HG03103 (cell line): Measurements from ENCODE around the gene UBE2J2.

Source experiments
- ATAC-seq: cut with Tn5 transposase; IDR thresholded peaks from one replicate; pipeline ENCODE4 v1.9.1; 2021; ENCODE audit warnings: low read depth; ENCODE audit not compliant: unreplicated experiment

The UBE2J2 gene

DNA sequence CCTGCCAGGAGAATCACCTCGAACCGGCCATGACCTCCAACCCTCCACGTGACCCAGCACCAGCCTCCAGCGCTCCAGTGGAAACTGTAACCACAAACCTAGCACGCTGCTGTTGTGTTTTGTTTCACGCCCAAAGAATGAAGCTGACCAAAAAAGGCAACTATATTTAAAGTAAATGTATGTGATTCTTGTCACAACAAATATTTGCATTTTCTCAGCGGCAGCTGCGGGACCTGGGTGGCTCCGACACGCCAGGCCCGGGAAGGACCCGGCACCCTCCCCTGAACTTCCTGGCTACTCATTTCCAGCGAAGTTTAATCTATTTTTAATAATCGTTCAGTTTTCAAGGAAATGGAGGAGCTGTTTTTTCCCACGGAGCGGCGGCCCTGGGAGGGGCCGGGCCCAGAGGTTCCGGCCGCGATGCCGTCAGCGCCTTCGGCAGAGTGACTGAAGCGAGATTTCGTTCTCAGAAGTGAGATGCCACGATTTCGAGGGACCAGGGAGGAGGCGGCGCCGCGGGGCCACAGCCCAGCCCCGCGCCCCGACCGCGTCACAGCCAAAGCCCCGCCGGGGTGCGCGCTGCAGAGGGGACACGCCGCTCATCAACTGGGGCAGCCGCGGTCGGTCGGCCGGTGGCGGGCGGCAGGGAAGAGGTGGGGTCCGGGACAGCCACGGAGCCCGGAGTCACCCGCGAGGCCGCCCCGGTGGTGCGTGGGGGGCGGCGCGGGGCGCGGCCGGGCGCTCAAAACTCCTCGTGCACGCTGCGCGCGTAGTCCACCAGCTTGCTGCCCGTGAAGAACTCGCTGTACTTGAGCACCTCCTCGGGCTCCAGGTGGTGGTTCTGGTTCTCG lies 56.7 kb downstream of the UBE2J2 start:
- no peak for ATAC-seq

DNA sequence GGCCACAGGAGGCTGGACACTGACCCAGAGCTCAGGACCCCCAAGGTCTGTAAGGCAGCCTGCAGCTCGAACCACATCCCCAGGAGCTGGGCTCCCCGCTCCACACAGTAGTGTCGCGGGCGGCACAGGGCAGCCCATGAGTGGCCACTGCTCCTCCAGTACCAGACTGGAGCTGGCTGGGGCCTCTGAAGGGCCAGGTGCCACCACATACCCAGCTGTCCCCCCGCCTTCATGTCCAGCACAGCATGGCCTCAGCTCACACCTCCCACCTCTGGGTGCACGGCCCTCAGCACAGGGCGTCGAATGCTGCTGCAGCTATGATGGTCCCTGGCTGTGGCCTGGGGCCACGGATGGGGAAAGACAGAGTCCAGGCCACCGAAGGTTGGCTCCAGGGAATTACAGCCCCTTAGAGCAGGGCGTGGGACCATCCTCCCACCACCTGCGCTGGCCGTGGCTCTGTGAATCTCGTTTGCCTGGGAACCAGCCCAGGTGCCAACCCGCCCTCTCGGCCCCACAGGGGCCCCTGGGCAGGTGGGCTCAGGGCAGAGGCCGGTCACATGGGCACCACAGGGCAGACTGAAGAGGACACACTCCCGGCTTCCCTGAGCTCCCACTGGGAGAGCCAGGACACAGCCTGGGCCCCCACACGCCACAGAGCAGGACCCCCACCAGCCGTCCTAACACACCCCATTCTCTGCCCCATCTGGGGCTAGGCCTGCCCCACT lies 57.6 kb downstream of the UBE2J2 start:
- ATAC-seq = no peak

DNA sequence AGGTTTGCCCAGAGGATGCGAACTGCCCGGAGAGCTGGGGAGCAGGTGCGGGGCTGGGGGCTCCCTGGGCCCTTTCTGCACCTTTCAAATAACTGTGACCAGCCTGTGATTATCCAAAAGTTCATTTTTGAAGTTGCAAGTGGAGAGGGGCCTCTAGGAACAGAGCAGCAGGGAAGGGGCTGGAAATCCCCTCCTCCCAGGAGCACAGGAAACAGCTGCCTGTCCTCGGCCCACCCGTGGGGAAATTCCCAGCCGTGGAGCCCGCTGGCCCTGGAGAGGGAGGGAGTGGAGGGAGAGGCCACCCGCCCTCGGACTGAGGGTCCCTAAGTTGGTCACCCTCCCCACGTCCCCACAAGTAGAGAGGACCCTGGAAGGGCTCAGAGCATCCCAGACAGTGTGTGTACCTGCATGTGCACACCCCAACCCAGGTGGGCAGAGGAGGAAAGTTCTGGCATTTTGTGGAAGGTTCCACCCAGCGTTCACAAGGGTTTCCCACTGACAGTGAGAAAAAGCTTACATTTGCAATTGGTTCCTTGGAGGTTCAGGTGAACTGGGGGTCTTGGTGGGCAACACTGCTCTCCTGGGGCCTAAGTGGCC lies 58.5 kb downstream of the UBE2J2 start:
- ATAC-seq = no peak

DNA sequence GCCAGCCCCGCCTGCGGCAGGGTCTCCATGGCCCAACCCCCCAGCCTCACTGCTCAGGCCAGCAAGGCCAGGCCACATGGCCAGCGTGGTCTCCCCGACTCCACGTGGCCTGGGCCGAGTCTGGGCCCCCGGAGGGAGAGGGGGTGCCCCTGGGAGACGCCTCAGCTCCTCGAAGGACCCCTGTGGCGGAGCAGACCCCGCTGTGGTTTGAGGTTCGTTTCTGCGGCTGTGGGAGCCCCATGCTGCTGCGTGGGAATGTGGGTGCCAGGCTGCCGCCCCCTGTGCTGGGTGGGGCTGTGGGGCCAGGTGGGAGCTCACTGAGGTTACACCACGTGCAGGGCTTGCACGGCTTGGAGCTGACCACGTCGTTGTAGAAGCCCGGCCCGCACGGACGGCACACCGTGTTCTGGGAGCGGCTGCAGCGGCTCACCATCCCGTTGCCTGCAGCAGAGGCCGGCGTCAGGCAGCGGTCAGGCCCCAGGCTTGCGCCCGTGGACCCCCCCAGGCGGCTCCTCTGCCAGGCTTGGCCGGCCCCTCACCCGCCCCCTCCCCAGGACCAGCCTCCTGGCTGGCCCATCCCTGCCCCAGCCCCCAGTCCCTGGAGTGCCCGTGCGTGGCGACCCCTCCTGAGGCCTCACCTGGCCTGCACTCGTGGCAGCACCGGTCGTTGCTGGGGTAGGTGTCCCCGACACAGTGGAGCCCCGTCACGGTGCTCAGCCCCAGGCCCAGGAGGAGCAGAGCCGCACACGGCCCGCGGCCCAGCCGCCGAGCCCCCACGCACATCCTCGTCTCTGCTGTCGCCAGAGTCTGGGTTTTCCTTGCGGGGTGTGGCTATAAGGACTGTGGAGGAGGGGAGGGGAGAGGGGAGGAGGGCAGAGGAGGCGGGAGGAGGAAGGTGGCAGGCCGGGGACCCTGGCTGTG lies 60.0 kb downstream of the UBE2J2 start, which contains the start of gene TNFRSF4:
Gene TNFRSF4, minus strand, starts transcription at position 809 of the 921 bp plus-strand sequence. Its CDS starts 26 bp downstream, at position 783.
- no peak for ATAC-seq

DNA sequence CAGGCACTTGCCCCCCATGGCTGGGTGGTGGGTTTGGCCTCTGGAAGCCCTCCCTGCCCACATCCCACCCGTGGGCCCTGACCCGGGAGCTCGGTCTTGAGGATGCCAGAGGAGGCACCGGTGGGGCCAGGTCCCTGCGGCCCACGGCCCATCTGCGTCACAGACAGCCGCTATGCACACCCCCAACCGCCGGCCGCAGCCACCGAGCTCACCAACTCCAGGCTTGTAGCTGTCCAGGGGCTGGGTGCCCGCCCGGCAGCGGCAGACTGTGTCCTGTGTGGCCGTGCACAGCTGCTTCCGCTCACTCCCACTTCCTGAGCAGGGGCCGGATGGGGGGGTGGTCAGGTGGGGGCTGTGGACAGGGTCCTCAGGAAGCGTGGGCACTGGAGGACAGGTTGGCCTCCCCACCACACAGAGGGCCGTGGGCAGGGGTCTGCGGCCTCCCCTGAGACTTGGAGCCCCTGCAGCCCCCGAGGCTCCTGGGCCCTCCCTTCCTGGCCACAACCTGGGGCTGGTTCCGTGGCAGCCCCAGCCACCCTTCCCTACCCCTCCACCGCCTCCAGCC lies 60.8 kb downstream of the UBE2J2 start:
- ATAC-seq = no peak

DNA sequence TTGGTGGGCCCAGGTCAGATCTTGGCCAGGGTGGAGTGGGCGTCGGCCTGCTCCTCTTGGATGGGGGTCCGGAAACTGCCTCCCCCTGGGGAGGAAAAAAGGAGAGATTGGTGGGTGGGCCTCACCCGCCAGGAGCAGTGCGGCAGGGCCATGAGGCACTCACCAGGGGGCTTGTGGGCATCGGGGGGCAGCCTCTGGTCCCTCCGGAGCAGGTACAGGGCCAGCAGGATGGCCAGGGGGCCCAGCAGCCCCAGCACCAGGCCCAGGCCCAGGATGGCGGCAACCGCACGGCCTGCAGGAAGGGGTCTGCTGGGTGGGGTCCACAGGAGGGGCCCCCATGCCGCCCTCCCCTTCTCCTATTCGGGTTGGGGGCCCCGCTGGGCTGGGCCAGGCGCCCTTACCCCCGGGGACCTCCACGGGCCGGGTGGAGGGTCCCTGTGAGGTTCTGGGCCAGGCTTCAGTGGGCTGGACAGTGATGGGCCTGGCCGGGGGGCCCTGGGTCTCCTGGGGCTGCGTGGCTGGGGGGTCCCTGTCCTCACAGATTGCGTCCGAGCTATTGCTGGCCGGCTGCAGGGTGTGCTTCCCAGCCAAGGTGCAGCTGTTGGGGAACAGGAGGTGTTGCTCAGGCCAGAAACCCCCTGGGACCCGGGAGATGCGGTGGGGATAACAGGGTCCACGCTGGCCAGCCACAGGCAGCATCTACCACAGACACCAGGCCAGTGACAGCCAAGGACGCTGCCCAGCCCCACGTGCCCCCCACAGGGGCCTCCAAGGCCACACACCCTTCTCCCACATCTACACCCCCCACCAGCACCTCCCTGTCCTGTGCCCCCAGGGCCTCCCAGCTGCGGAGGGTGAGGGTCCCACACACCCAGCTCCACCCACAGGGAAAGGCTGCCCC lies 61.9 kb downstream of the UBE2J2 start:
- ATAC-seq = no peak

DNA sequence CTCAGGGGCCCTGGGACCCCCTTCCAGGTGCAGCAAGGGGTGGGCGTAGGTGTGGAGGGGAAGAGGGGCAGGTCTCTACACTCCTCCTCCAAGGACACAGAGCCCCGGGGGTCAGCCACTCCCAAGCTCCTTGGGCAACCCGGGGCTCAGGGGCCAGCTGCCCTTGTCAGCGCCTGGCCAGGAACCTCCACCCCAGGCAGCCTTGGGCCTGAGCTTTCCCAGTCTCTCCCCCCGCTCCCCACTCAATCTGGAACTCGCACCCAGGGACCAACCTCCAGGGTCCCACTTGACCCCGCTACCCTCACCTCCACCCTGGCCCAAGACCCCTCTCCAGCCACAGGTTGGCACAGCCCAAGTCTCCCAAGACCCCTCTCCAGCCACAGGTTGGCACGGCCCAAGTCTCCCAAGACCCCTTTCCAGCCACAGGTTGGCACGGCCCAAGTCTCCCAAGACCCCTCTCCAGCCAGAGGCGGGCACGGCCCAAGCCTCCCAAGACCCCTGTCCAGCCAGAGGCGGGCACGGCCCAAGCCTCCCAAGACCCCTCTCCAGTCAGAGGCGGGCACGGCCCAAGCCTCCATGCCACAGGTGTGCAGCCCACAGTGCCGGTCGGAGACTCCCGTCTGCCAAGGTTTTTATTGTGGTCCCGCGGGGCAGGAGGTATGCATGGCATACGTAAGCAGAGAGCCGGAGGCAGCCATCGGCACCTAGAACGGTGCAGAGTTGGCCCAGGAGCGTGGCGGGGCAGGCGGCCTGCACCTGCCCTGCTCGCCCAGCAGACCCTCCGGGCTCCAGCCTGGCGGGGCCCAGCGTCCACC lies 62.7 kb downstream of the UBE2J2 start:
- no peak for ATAC-seq

DNA sequence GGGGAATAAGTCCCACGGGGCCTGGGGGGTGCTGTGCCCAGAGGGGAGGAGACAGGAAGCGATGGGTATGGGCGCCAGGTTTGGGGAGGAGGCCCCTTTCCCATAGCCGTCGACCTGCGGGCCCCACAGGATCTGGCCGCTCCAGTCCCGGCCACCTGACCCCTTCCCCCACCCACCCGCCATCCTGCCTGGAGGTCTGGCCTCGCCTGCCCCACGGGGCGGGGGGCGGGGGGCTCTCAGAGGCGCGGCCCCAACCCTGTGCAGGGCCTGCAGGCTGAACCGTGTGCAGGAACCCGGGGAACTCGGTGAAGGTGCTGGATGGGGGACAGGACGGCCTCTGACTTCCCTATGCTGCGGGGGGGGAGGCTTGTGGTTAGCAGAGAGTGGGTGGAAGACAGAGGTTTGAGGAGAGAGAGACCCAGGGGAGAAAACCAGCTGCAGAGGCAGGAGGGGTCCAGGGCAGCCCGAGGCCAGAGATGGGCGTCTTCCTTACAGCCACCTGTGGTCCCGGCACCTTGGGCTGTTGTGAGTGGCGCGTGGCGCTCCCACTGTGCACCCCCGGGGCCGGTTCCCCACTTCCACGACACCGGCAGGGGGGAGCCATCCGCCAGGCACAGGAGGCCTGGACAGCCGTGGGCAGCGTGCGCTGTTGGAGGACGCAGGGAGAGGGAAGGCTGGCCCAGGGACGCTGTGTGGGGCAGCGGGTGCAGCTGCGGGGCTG lies 64.8 kb downstream of the UBE2J2 start:
- no peak for ATAC-seq

DNA sequence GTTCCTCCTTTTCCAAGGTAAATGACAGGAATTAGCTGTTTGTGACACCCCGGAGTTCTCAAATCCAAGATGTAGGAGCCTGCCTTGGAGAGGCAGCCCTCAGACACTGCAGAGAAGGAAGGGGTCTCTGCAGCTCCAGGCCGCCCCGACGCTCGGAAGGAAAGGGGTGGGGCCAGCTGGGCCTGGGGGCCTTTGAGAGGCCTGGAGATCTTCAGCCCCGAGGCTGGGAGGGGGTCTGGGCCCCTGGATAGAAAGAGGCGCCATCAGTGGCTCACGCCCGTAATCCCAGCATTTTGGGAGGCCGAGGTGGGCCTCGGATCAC lies 66.1 kb downstream of the UBE2J2 start:
- ATAC-seq = no peak

DNA sequence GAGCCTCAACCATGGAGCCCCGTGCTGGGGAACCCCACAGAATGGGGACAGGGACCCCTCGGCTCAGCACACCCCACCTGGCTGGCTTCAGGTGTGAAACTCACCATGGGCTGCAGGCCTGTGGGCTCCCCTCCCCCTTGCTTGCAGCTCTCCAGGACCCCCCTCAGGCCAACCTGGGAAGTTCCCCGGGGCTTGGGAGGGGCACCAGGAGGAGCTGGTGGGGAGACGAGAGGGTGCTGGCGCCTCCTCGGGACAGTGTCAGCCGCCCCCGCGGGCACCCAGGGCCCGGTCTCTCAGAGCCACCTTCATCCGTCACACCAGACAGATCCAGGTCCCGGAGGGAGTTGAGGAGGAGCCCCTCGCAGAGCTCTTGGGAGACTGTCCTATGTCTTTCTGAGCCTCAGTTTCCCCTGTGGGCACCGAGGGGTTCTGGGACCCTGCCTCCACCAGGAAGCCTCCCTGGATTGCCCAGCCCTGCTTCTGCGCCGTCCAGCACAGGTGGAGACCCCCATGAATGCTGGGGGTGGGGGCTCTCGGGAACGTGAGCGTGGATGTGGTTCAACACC lies 66.6 kb downstream of the UBE2J2 start:
- ATAC-seq = no peak

DNA sequence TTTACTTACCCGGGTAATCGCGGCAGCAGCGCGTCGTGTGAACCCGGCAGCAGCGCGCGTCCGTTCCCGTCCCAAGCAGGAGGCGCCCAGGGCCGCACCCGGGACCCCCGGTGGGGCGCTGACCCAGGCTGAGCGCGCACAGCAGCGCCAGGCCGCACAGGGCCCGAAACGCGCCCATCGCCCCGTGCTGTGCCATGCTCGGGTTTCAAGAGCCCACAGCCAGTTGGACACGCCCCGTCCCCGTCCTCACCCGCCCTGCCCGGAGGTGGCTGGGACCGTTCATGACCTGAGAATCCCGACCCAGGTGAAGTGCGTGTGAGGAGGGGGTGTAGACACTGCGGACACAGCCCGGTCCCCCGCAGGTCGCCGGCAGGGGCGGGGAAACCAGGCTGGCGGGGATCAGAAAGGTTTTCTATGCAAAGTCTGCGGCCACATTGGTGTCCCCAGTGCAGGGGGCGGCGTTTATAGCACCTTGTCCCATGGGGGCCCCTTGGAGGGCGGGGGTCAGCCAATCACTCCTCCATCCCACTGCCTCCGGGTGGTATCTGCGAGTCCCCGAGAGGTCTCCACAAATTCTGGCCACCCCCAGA lies 67.2 kb downstream of the UBE2J2 start, which contains the start of gene TNFRSF18:
Gene TNFRSF18, minus strand, starts transcription at position 217 of the 590 bp plus-strand sequence. Its CDS starts 21 bp downstream, at position 196.
- ATAC-seq = no peak

DNA sequence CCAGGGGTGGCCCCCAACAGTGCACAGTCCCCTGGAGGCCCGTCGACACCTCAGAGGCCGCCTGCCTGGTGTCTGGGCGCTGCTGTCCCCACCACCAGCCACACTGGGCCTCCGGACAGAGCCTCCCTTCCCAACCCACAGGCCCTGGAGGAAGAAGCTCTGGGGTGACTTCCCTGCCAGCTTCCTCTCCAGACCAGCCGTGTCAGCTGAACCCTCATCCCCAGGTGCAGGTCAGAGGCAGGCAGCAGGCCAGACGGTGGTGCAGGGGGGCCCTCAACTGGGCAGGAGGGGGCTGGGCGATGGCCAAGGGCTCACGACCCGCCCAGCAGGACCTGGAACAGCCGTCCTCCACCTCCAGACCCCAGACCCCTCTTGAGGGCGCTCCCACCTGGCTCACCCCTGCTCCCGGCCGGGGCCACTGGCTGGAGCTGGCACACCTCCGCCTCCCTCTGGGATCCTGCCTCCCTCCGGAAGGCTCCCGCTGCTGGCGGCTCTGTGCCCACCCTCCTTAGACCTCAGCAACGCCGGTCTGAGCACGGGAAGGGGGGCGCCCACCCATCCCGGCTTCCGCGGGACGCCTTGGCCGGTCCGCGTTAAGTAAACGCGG lies 67.8 kb downstream of the UBE2J2 start:
- ATAC-seq = no peak

DNA sequence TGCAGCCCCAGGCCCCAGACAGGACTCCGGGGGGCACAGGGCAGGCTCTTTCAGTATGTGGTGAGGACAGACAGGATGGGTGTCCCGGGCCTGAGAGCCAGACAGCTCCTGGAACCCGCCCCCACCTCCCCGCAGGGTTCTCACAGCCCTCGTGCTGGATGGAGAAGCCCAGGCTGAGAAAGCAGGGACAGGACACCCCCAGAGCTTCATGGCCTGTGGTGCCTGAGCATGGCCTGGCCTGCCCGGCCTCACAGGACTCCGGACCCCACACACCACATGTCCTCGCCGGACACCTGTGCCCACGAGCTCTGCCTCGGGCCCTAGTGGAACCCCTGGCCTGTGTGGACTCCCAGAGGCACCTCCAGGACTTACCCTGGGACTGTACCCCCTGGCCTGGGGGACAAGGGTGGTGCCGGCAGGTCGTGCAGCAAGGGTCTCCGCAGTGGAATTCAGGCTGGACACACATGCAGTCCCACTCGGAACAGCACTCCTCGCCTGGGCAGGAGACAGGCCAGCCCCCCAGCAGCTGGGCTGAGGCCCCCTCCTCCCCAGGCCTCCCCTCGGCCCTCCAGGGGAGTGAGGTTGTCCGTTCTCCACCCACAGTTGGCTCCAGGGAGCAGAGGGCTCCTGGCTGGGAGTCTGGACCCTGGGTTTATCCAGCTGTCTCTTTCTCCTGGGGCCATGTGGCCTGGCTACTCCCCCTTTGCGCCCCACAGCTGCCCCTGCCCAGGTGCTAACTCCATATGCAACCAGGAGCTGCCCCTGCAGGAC lies 68.5 kb downstream of the UBE2J2 start:
- no peak for ATAC-seq

DNA sequence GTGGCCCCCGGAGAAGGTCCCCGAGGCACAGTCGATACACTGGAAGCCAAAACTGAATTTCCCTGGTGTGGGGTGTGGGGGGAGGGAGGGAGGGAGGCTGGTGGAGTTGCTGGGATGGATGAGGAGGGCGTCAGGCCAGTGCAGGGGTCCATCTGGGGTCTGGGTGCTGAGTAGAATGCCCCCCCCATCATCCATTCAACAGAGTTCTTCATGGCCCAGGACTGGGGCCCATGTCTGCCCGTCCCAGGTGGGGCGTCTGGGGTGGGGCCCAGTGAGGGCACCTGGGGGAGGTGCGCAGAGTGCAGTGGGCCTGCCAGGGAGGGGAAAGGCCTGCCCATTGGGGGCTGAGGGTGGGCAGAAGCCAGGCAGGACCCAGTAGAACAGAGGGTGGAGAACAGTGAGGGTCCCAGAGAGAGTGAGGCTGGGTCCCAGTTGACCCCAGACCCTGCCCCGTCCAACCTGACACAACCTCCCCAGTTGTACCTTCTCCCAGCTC lies 69.2 kb downstream of the UBE2J2 start:
- no peak for ATAC-seq
